Lower leg skin (tissue), 4 donors: Measurements from ENCODE around the gene TAAR2. TPM values are rescaled to one million over a fixed set of nuclear protein-coding genes. Genes with fewer than 3 reads are reported as not detected.

ENCODE experiments used
- DNase-seq, 2 donors: peaks; one replicate each; pipeline ENCODE4 v3.0.0-alpha.2; 2019; ENCODE audit warnings: low spot score in 2 of 2
- H3K4me3 ChIP-seq: fragments of 200-600 bp; sonication (generic); 2 replicates; pipeline ENCODE4 v1.5.1; 2017; ENCODE audit warnings: mild to moderate bottlenecking, low read depth; ENCODE audit not compliant: poor library complexity, severe bottlenecking
- POLR2A ChIP-seq, 2 donors: fragments of 450-650 bp; IDR thresholded peaks; one replicate each; pipeline ENCODE4 v1.6.1; 2016 to 2017; ENCODE audit warnings: antibody characterized with exemption in 2 of 2, mild to moderate bottlenecking in 1 of 2, moderate library complexity in 1 of 2
- WGBS, 2 donors: methylation state at CpG; one replicate each; pipeline ENCODE4 v1.1.5; 2018; 5-methylcytosine and 5-hydroxymethylcytosine counted together
- intact Hi-C: fragments of 100-400 bp; cut with DNase I; formaldehyde crosslinking; loops from one replicate; pipeline ENCODE4 v1.15.0; 2023; ENCODE audit warnings: low total_unique reads
- total RNA-seq, 4 donors: library from RNA; depleted of rRNA; stranded (reverse); fragments of >200 nt; gene quantifications; one replicate each; pipeline ENCODE4 v1.1.0, GENCODE V29; 2016
- TF ChIP-seq, protein P1 (sequence below), 3 donors: fragments of 450-650 bp; IDR thresholded peaks; one replicate each; pipeline ENCODE4 v1.5.1; 2016; ENCODE audit warnings: antibody characterized with exemption in 3 of 3, mild to moderate bottlenecking in 3 of 3, moderate library complexity in 2 of 3

Gene TAAR2
- not detected for total RNA-seq

DNA sequence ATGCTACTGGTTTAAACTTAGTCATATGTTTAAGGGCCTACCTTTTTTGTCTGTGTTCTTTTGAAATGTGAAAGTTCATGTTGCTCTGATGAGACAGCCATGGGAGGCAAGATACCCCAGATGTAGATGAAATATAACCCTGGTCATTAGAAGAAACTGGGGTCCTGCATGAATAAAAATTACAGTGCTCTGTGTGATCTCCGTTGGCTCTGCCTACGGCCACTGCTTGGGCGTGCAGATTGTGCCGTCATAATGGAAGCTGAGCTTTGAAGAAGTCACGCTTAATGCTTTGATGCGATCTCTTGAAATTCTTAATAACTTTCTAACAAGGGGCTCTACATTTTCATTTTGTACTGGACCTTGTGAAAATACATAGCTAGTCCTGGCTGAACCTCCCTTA, at the start of gene TAAR2:
TAAR2 (minus strand) TSS at position 101 of the 400 bp plus-strand sequence; CDS start at position 101, 0 bp downstream.
- 79 to 95% methylated on average over 6 of the region's 6 CpGs for WGBS, 2 donors
- H3K4me3 ChIP-seq = no peak within 1 kb of the TSS
- intact Hi-C loops = no loop called here
- no peak for TF ChIP-seq POLR2A (IDR thresholded peaks at IDR 0.05)
- TF ChIP-seq, protein P1, sequence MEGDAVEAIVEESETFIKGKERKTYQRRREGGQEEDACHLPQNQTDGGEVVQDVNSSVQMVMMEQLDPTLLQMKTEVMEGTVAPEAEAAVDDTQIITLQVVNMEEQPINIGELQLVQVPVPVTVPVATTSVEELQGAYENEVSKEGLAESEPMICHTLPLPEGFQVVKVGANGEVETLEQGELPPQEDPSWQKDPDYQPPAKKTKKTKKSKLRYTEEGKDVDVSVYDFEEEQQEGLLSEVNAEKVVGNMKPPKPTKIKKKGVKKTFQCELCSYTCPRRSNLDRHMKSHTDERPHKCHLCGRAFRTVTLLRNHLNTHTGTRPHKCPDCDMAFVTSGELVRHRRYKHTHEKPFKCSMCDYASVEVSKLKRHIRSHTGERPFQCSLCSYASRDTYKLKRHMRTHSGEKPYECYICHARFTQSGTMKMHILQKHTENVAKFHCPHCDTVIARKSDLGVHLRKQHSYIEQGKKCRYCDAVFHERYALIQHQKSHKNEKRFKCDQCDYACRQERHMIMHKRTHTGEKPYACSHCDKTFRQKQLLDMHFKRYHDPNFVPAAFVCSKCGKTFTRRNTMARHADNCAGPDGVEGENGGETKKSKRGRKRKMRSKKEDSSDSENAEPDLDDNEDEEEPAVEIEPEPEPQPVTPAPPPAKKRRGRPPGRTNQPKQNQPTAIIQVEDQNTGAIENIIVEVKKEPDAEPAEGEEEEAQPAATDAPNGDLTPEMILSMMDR (IDR thresholded peaks at IDR 0.05) = no peak
- no peak for DNase-seq

GRCh38 chr6:132673376-132674094, 49.5 kb upstream of the TAAR2 start:
- TF ChIP-seq POLR2A (IDR thresholded peaks at IDR 0.05) = no peak
- TF ChIP-seq, protein P1 (IDR thresholded peaks at IDR 0.05) = no peak
- H3K4me3 ChIP-seq = no peak overlapping the region
- no peak for DNase-seq
- intact Hi-C loops = no loop called here
- WGBS, 2 donors = 84 to 85% methylated on average over 10 of the region's 10 CpGs

GRCh38 chr6:132671295-132671694, 47.2 kb upstream of the TAAR2 start:
- WGBS, 2 donors = 86 to 94% methylated on average over 1 of the region's 1 CpG
- H3K4me3 ChIP-seq = no peak overlapping the region
- DNase-seq = no peak
- intact Hi-C loops = no loop called here
- no peak for TF ChIP-seq POLR2A (IDR thresholded peaks at IDR 0.05)
- TF ChIP-seq, protein P1 (IDR thresholded peaks at IDR 0.05) = no peak

GRCh38 chr6:132669690-132670291, 45.7 kb upstream of the TAAR2 start:
- no peak overlapping the region for H3K4me3 ChIP-seq
- WGBS, 2 donors = 4 to 9% methylated on average over 4 of the region's 4 CpGs
- intact Hi-C loops = no loop called here
- TF ChIP-seq POLR2A (IDR thresholded peaks at IDR 0.05) = no peak
- TF ChIP-seq, protein P1 (IDR thresholded peaks at IDR 0.05) = peak in 1 of 3 donors; percentile 14
- DNase-seq = no peak

DNA sequence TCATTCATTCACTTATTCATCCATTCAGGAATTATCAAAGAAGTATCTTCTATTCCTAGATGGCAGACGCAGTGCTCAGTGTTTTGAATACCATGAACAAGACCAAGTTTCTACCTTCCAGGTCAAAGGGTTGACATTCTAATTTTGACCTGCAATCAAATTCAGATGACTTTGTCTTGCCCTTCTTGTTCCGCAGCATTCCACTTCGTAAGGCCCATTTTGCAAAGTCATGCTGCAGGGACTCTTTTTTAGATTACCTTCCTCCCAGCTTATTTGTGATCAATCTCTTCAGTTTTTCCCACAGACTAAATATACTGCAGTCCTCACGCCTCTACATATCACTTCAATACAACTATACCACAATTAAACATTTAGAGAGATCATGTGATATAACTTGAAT, 42.0 kb upstream of the TAAR2 start:
- TF ChIP-seq, protein P1 (IDR thresholded peaks at IDR 0.05) = no peak
- TF ChIP-seq POLR2A (IDR thresholded peaks at IDR 0.05) = no peak
- intact Hi-C loops = no loop called here
- H3K4me3 ChIP-seq = no peak overlapping the region
- no peak for DNase-seq
- 56 to 73% methylated on average over 4 of the region's 4 CpGs for WGBS, 2 donors
